ENCODE data around the gene RFC2.

- TF ChIP-seq CTCF (IDR thresholded peaks at IDR 0.05), result no peak
- TF ChIP-seq POLR2A (IDR thresholded peaks at IDR 0.05), result no peak
These were observed 37.3 kb upstream of the RFC2 start for GRCh38 chr7:74291535-74291934.

Measured in vagina (tissue), 2 donors.